ENCODE data around the gene FAM118B. TPM values are rescaled to one million over a fixed set of nuclear protein-coding genes. Genes with fewer than 3 reads are reported as not detected.

The FAM118B gene
- total RNA-seq, 4 donors from 2014 or later = 12.1 to 16.1 (median 13.3) TPM

GRCh38 chr11:126193038-126193478 lies 18.5 kb upstream of the FAM118B start:
- DNase-seq (ENCODE audit: low spot score) (no peak), ATAC-seq (ENCODE audit: low FRiP score) (no peak)
- TF ChIP-seq CTCF (IDR thresholded peaks at IDR 0.05) = no peak

DNA sequence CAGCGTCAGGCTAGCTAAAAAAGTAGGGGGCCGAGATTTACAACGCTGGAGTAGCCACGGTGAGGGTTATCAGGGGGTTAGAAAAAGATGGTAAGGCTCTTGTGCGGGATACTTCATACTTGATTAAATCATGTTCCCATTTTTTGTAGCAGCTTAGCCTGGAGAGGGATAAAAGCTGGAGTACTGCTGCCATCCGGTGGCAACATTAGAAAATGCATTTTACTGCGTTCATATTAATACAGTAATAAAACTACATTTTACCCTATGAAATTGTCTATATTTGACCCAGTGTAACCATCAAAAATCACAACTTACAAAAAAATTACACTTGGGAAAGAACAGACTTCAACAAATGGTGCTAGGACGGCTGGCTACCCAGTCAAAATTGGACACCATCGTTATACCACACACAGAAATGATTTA lies 17.4 kb upstream of the FAM118B start:
- peak in 1 of 3 donors; percentile 39 for TF ChIP-seq CTCF (IDR thresholded peaks at IDR 0.05)
- ATAC-seq (ENCODE audit: low FRiP score) (no peak), DNase-seq (ENCODE audit: low spot score) (no peak)

DNA sequence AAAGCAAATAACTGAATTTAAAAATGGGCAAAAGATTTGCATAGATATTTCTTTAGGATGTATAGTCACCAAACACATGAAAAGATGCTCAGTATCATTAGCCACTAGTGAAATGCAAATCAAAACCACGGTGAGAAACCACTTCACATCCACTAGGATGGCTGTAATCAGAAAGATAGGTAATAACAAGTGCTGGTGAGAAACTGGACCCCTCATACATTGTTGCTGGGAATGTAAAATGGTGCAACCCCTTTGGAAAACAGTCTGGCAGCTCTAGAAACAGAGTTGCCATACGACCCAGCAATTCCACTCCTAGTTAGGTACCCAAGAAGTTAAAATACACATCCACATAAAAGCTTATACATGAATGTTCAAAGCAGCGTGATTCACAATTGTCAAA lies 16.5 kb upstream of the FAM118B start:
- DNase-seq (ENCODE audit: low spot score) (no peak), ATAC-seq (ENCODE audit: low FRiP score) (no peak)
- TF ChIP-seq CTCF (IDR thresholded peaks at IDR 0.05) = no peak

DNA sequence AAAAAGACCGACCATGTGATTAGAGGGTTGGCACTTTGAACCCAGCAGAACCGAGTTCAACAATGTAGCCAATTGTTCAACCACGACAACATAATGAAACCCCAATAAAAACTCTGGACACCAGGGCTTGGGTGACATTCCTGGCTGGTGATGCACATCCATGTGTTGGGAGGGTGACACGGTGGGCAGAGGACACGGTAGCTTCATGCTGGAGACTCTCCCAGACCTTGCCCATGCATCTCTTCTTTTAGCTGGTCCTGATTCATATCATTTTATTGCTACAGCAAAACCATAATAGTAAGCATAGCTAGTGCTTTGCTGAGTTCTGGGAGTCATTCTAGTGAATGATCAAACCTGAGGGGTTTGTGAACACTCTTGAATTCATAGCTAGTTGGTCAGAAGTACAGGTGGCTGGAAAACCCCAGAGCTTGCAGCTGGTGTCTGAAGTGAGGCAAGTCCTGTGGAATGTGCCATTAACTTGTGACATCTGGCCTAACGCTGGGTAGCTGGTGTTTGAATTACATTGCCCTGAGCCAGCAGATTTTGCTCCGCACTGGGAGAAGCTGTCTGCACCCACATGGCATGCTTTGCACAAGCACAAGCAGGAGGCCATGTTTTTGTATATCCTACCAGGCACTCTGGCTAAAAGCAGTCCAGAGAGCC lies 14.2 kb upstream of the FAM118B start:
- no peak for ATAC-seq (ENCODE audit: low FRiP score)
- DNase-seq (ENCODE audit: low spot score) = no peak
- TF ChIP-seq CTCF (IDR thresholded peaks at IDR 0.05) = no peak

DNA sequence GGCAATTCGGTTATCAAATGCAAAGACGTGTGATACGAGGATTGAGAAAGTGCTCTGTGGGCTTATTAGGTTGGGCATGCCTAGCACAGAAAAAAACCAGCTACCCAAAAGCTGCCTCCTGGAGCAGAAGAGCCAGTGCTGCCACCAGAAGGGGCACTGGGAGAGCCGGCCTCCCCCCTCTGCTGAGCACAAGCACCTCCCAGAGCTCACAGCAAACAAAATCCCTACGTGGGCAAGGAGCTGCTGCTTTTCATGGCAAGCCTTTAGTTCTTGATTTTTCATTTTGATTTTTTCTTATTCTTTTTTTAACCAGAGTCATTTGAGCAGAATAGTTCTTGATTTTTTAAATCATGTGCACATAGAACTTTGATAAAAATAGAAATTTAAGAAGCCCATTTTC lies 12.9 kb upstream of the FAM118B start:
- DNase-seq (ENCODE audit: low spot score) = no peak
- ATAC-seq (ENCODE audit: low FRiP score) = no peak
- no peak for TF ChIP-seq CTCF (IDR thresholded peaks at IDR 0.05)

- no peak for TF ChIP-seq CTCF (IDR thresholded peaks at IDR 0.05)
- DNase-seq (ENCODE audit: low spot score) = no peak
- no peak for ATAC-seq (ENCODE audit: low FRiP score)
Measured at GRCh38 chr11:126202646-126203359, 8.8 kb upstream of the FAM118B start.

DNA sequence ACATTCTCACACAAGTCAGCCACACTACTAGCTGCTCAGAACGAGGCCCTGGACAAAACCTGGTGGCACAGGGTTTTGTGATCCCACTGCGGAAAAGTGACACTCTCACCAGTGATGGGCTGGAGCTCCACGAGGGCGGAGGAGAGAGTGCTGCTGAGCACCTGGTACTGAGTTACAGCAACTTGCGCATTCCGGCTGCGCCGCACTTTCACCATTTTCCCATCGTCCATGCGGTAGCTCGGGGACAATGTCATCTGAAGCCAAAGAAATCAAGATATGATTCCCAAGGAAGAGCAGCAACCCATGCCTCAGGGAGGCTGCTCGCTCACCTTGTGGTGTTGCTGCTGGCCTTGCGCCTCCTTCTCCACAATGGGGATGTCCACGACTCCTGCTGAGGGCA lies 6.2 kb upstream of the FAM118B start:
- TF ChIP-seq CTCF (IDR thresholded peaks at IDR 0.05) = no peak
- no peak for ATAC-seq (ENCODE audit: low FRiP score)
- no peak for DNase-seq (ENCODE audit: low spot score)

Measured in omental fat pad (tissue), 4 donors.